ENCODE data around the gene KRT23. TPM values are rescaled to one million over a fixed set of nuclear protein-coding genes. Genes with fewer than 3 reads are reported as not detected.

Gene KRT23
- not detected in 2 replicates for total RNA-seq (2013; cell fraction: nucleolus; rRNA removed)
- total RNA-seq (2014; rRNA removed): not detected in 2 replicates
- total RNA-seq (2014; rRNA removed; fragmentation: Illumina TruSeq; extraction: Trizol): not detected in 2 replicates
- total RNA-seq (2021): not detected in 2 replicates
- not detected for polyA plus RNA-seq (2011; ENCODE audit: low read depth)
- polyA plus RNA-seq (2011; rRNA removed): not detected in 2 replicates
- polyA plus RNA-seq (2011; cell fraction: cytosol; rRNA removed): not detected in 2 replicates
- not detected in 2 replicates for polyA plus RNA-seq (2011; cell fraction: nucleus; rRNA removed)
- not detected in 2 replicates for polyA plus RNA-seq (2012)
- not detected in 2 replicates for polyA plus RNA-seq (2014; fragmentation: Illumina TruSeq; extraction: Trizol)
- not detected for polyA plus RNA-seq (2014; fragmentation: Nextera tagmentation; extraction: Ambion mirVana)
- not detected in 2 replicates for polyA plus RNA-seq (2014; rRNA removed)
- not detected for polyA plus RNA-seq (2016; fragmentation: Nextera tagmentation; extraction: Ambion mirVana)
- not detected in 2 replicates for polyA minus RNA-seq (2011; rRNA and poly(A)+ RNA removed)
- not detected in 2 replicates for polyA minus RNA-seq (2011; cell fraction: cytosol; rRNA and poly(A)+ RNA removed)
- not detected in 2 replicates for polyA minus RNA-seq (2011; cell fraction: nucleus; rRNA and poly(A)+ RNA removed)
- percentile 14 among the genes with signal in this experiment for Bru-seq, nascent RNA
- not detected for BruChase-seq, experiment 1, labeled RNA remaining after a 6-hour chase
- percentile 10 among the genes with signal in this experiment for BruChase-seq, experiment 2, labeled RNA remaining after a 2-hour chase
- long read RNA-seq, experiment 1: 0 reads
- long read RNA-seq, experiment 2: 0 reads

DNA sequence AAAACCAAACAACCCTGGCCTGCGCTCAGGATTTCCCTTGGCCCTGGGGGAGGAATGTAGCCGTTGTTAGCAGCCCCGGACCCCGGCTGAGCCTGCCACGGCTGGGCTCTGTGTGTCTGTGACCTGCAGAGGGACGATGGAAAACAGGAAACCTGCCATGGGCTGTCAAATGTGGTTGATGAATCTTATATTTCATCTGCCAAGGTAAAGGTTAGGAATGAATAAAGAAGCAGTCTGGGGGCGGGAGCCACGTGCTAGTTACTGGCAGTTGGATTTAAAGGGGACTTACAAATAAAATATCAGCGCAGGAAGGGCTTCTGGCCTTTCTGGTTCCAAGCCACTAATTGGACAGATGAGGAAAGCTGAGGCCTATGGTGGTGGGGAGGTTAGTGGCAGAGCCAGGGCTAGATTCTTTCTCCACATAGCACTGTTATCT, at the start of gene KRT23:
Gene KRT23, minus strand, starts transcription at position 263 of the 436 bp plus-strand sequence. CDS start 1,043 bp downstream, outside the sequence.
- intact Hi-C loops (cut with micrococcal nuclease; ENCODE audit: unreplicated experiment): no loop called here
- no peak for DNase-seq (ENCODE audit: low read depth, low spot score)
- ChIA-PET CTCF (no interaction called here), SMC1A (ENCODE audit: uncharacterized antibody, unreplicated experiment) (no interaction called here), RAD21 (ENCODE audit: unreplicated experiment) (no interaction called here), POLR2A (no interaction called here)
- no peaks in the 10 kb centered on the region for H3K4me1 ChIP-seq (ENCODE audit: control insufficient read depth, insufficient read depth, low read length)
- 33% methylated on average over 9 of the region's 9 CpGs for WGBS (ENCODE audit: insufficient coverage, insufficient replicate concordance, low lambda C conversion rate, missing lambda C conversion rate)
- no peaks in the 10 kb centered on the region for H3K36me3 ChIP-seq (ENCODE audit: control insufficient read depth in 2 of 2, insufficient read depth in 2 of 2, low read length in 1 of 2)
- TF ChIP-seq GATAD2B (conservative IDR thresholded peaks at IDR 0.05; ENCODE audit: low read depth) (no peak), MYB (IDR thresholded peaks at IDR 0.05; ENCODE audit: borderline replicate concordance, low read depth, low read length) (no peak), ZBED1 (IDR thresholded peaks at IDR 0.05; ENCODE audit: borderline replicate concordance) (no peak), IRF5 (IDR thresholded peaks at IDR 0.05; ENCODE audit: borderline replicate concordance) (no peak), POLR2A (IDR thresholded peaks at IDR 0.05; ENCODE audit: low read depth, low read length) (no peak), SP1 (IDR thresholded peaks at IDR 0.05; ENCODE audit: low read depth, low read length) (no peak), SREBF1 (IDR thresholded peaks at IDR 0.05; ENCODE audit: low read length) (no peak)
- TF ChIP-seq, protein P1, sequence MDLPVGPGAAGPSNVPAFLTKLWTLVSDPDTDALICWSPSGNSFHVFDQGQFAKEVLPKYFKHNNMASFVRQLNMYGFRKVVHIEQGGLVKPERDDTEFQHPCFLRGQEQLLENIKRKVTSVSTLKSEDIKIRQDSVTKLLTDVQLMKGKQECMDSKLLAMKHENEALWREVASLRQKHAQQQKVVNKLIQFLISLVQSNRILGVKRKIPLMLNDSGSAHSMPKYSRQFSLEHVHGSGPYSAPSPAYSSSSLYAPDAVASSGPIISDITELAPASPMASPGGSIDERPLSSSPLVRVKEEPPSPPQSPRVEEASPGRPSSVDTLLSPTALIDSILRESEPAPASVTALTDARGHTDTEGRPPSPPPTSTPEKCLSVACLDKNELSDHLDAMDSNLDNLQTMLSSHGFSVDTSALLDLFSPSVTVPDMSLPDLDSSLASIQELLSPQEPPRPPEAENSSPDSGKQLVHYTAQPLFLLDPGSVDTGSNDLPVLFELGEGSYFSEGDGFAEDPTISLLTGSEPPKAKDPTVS (IDR thresholded peaks at IDR 0.05; ENCODE audit: low read depth, low read length): no peak
- TF ChIP-seq, protein P2, sequence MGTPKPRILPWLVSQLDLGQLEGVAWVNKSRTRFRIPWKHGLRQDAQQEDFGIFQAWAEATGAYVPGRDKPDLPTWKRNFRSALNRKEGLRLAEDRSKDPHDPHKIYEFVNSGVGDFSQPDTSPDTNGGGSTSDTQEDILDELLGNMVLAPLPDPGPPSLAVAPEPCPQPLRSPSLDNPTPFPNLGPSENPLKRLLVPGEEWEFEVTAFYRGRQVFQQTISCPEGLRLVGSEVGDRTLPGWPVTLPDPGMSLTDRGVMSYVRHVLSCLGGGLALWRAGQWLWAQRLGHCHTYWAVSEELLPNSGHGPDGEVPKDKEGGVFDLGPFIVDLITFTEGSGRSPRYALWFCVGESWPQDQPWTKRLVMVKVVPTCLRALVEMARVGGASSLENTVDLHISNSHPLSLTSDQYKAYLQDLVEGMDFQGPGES (IDR thresholded peaks at IDR 0.05): no peak
- TF ChIP-seq, protein P3, sequence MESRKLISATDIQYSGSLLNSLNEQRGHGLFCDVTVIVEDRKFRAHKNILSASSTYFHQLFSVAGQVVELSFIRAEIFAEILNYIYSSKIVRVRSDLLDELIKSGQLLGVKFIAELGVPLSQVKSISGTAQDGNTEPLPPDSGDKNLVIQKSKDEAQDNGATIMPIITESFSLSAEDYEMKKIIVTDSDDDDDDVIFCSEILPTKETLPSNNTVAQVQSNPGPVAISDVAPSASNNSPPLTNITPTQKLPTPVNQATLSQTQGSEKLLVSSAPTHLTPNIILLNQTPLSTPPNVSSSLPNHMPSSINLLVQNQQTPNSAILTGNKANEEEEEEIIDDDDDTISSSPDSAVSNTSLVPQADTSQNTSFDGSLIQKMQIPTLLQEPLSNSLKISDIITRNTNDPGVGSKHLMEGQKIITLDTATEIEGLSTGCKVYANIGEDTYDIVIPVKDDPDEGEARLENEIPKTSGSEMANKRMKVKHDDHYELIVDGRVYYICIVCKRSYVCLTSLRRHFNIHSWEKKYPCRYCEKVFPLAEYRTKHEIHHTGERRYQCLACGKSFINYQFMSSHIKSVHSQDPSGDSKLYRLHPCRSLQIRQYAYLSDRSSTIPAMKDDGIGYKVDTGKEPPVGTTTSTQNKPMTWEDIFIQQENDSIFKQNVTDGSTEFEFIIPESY (IDR thresholded peaks at IDR 0.05): no peak
- no peaks in the 10 kb centered on the region for H3K9me3 ChIP-seq (replicated peaks; ENCODE audit: control insufficient read depth, insufficient read depth, low read length)
- H3K9ac ChIP-seq (ENCODE audit: control insufficient read depth, insufficient read depth, low read length): no peak within 1 kb of the TSS
- no peak for ATAC-seq
- no peaks in the 10 kb centered on the region; a peak in 1 of 4 replicates for H3K27me3 ChIP-seq (replicated peaks in 1 of 2; ENCODE audit: control insufficient read depth in 2 of 2, insufficient read depth in 2 of 2, low read length in 1 of 2)
- BruUV-seq (replicated peaks): no TSS peak
- no peak for FAIRE-seq
- H2AFZ ChIP-seq (ENCODE audit: control insufficient read depth, low read depth, low read length): no peak within 1 kb of the TSS
- H3K4me3 ChIP-seq: no peak within 1 kb of the TSS
- in situ Hi-C loops (cut with MboI): no loop called here
- H3K4me2 ChIP-seq (ENCODE audit: control insufficient read depth, insufficient read depth): no peak within 1 kb of the TSS
- H3K79me2 ChIP-seq (ENCODE audit: control insufficient read depth, insufficient read depth, low read length): no peaks in the 10 kb centered on the region
- no peaks in the 10 kb centered on the region for H4K20me1 ChIP-seq (ENCODE audit: control insufficient read depth, insufficient read depth)
- H3K27ac ChIP-seq (ENCODE audit: control insufficient read depth, insufficient read depth): no peak within 1 kb of the TSS

Data from GM12878 (cell line).